Stimulated activated CD4-positive, alpha-beta T cell treated with anti-CD3 and anti-CD28 coated beads, Interleukin-15, amount 100 ng/mL, for 24 hours (primary cell): ENCODE data around the gene S100A4.

Source experiments
- DNase-seq: peaks from one replicate; pipeline ENCODE4 v3.0.0-alpha.2; 2020

The S100A4 gene

GRCh38 chr1:153503766-153504165, 41.8 kb downstream of the S100A4 start:
- no peak for DNase-seq

- DNase-seq, result no peak
These were observed 46.9 kb downstream of the S100A4 start for GRCh38 chr1:153498746-153499145.

- no peak for DNase-seq
These were observed 50.1 kb downstream of the S100A4 start for GRCh38 chr1:153495536-153495935.

- DNase-seq, result peak; percentile 89
These were observed 50.5 kb downstream of the S100A4 start for GRCh38 chr1:153494976-153495535.
